Measurements from ENCODE around the gene TTLL5.

TTLL5 gene

DNA sequence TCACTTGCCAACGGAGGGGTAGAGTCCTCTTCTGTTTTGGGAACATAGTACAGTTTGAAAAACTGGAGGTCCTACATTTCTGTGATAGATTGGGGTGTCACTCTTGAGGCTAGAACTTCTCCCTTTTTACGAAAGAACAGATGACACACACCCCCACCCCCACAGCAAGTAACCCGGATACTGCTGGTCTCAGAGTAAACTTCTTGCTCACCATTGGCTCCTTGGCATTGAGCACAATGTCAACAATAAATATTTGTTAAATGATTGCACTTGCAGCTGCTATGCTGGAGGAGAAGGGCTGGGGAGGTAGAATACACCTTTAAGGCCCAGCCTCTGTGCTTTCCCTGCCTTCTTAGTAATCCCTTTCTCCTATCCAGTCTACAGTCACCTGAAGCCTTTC lies 170.9 kb downstream of the TTLL5 start:
- DNase-seq (ENCODE audit: low read depth), result peak; percentile 51

DNA sequence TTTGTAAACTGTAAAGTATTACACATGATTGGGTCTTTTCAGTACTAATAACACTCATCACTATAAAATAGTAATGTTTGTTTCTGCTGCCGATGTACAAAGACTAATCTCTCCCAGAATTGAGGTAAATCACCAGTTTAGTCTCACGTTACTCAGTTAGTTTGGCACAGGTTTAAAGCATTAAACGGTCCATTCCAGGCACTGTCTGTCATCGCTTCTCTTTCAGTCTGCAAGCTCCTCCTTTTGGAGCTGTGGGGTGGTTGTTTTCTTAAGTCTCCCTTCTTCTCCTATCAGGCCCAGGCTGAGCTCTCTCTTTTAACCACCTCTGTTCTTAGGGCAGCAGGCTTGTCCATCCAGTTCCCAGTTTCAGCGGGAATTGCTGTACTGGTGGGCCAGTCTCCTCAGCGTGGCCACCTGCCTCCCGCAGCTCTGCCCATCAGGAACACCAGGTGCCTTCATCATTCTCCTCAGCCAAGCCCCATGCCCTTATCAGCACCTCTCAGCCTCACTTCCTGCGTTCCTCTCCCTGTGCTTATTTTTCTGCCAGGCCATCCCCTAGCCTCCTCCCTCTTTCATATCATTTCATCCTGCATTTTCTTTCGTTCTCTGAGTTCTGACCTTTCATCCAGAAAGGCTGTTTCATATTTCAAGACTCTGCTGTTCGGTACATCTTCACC lies 171.7 kb downstream of the TTLL5 start:
- peak; percentile 88 for DNase-seq (ENCODE audit: low read depth)

- peak; percentile 76 for DNase-seq (ENCODE audit: low read depth)
Measured at GRCh38 chr14:75833326-75834020, 172.4 kb downstream of the TTLL5 start.

- peak; percentile 62 for DNase-seq (ENCODE audit: low read depth)
Measured at GRCh38 chr14:75835156-75835725, 174.2 kb downstream of the TTLL5 start.

DNA sequence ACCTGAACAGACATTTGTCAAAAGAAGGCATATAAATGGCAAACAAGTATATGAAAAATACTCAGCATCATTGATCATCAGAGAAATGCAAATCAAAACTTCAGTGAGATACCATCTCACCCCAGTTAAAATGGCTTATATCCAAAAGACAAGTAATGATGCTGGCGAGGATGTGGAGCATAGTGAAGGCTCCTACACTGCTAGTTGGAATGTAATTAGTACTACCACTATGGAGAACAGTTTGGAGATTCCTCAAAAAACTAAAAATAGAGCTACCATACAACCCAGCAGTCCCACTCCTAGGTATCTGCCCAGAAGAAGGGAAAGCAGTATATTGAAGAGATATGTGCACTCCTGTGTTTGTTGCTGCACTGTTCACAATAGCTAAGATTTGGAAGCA lies 174.7 kb downstream of the TTLL5 start:
- DNase-seq (ENCODE audit: low read depth), result peak; percentile 73

GRCh38 chr14:75837151-75837787 lies 176.2 kb downstream of the TTLL5 start:
- peak; percentile 39 for DNase-seq (ENCODE audit: low read depth)

GRCh38 chr14:75840911-75841310 lies 179.9 kb downstream of the TTLL5 start:
- DNase-seq (ENCODE audit: low read depth), result no peak

GRCh38 chr14:75842551-75842950 lies 181.5 kb downstream of the TTLL5 start:
- DNase-seq (ENCODE audit: low read depth), result no peak

DNA sequence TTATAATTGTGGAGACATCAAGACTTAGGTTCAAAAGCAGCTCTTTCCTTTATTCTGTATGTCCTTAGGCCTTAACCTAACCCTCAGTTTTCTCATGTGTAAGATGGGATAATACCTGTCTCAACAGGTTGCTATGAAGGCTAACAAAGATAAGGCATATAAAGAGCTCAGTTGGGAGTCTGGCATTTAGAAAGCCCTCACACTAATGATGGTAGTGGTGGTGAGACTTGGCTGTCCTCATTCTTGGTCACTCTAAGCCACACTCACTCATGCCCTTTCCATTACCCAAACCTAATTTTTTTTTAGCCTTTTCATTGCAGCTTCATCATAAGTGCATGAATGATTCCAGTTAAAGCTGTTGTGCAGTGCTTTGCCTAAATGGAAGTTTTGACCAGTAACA lies 183.4 kb downstream of the TTLL5 start:
- no peak for DNase-seq (ENCODE audit: low read depth)

DNA sequence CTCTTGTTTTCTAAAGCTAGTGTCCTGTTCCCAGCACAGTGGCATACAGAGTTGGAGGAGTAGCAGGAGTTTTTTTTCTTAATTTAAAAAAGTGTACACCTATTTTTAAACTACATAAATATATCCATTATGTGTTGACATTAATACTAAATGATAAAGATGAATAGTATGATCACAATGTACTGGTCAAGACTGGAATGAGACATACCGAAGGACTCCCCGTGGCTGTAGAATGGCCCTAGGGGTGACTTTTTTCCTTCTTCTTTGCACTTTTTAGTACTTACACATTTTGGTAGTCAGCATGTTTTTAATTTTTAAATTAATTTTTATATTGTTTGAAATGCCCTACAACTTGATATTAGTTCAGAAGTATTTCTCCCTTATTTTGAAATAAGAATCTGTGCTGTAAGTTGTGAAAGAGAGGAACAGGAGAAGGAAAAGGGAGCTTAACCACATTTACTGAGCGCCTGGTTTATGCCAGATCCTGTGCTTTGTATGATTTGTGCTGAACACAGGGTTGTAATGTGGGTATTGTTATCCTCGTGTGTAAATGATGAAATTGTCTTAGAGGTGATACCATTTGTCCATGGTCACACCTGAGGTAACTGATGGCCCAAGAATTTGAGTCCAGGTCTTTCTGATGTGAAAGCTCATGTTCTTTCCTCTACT lies 184.2 kb downstream of the TTLL5 start:
- DNase-seq (ENCODE audit: low read depth), result peak; percentile 74

DNA sequence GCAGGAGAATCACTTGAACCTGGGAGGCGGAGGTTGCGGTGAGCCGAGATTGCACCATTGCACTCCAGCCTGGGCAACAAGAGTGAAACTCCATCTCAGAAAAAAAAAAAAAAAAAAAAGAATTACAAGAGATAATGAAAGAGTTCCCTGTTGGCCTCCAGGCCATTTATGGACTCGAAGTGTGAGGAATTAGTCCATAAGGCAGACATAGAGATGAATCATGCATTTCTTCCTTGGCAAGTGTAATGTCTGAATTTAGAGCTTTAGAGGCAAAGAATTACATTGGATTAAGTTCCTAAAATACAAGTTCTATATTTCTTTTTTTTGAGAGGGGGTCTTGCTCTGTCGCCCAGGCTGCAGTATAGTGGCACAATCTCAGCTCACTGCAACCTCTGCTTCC lies 185.6 kb downstream of the TTLL5 start:
- DNase-seq (ENCODE audit: low read depth), result peak; percentile 87

DNA sequence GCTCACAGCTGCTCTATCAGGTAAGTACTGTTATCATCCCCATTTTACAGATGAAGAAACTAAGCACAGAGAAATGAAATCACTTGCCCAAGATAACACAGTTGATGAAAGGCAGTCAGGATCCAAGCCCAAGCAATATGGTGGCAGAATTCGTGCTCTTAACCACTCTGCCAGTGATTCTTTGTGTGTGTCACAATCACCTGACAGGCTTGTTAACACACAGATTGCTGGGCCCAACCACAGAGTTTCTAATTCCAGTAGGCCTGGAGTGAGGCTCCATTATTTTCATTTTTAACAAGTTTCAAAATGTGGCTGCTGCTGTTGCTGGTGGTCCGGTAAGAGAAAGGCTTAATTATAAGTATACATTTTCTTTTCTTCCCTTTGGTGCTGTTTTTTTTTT lies 186.5 kb downstream of the TTLL5 start:
- no peak for DNase-seq (ENCODE audit: low read depth)

GRCh38 chr14:75848167-75848913 lies 187.3 kb downstream of the TTLL5 start:
- DNase-seq (ENCODE audit: low read depth), result peak; percentile 43

- DNase-seq (ENCODE audit: low read depth), result no peak
Measured at GRCh38 chr14:75849300-75849895, 188.4 kb downstream of the TTLL5 start.

DNA sequence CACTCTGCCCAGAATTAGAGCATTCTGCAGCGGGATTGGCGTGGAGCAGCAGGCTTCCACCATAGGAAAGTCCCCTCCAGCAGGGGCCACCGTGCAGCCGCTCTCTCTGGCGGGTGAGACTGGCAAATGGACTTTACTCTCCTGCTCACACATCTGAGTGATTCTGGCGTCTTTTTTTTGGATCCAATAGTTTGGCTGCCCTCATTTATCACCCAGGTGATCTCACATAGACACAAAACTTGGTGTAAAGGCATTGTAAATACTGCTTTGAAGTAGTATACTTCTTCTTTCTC lies 190.5 kb downstream of the TTLL5 start:
- DNase-seq (ENCODE audit: low read depth), result no peak

- DNase-seq (ENCODE audit: low read depth), result no peak
Measured at GRCh38 chr14:75854111-75854799, 193.2 kb downstream of the TTLL5 start.

- DNase-seq (ENCODE audit: low read depth), result no peak
Measured at GRCh38 chr14:75857199-75857598, 196.2 kb downstream of the TTLL5 start.

GRCh38 chr14:75858362-75858761 lies 197.3 kb downstream of the TTLL5 start:
- no peak for DNase-seq (ENCODE audit: low read depth)

GRCh38 chr14:75859746-75860145 lies 198.7 kb downstream of the TTLL5 start:
- no peak for DNase-seq (ENCODE audit: low read depth)

DNA sequence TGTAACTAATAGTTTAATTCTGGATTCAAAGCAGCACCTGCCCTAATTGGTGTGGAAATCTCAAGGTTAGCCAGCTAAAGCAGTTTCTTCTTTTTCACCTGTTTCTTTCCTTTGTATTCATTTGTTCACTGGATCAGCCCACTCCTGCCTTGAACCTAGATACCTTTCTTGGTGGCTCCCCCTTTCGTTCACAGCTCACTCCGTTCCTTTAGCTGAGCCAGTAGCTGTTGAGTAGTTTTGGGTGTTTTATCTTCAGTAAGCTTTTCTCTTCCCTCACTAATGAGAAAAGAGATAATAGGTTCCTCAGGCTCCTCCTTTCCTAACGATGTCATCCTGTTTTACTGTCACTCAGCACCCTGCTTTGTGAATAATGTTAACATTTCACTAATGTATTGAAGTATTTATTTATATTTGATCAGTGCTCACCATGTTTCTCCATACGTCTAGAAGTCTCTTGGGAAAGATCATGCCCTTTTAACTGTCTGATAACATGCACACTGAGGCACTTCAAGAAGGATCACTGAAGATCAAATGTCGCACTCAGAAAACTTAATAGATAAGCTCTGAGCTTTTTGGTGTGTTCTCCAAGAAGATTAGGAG lies 199.6 kb downstream of the TTLL5 start:
- DNase-seq (ENCODE audit: low read depth), result no peak

Measured in EH (cell line).